ENCODE data around the gene PPP1R36.
"Not testable (repeated sequence)": the region's sequence is repeated elsewhere in the genome, so short reads cannot be mapped to it uniquely, and the experiment has no call there.

The PPP1R36 gene

DNA sequence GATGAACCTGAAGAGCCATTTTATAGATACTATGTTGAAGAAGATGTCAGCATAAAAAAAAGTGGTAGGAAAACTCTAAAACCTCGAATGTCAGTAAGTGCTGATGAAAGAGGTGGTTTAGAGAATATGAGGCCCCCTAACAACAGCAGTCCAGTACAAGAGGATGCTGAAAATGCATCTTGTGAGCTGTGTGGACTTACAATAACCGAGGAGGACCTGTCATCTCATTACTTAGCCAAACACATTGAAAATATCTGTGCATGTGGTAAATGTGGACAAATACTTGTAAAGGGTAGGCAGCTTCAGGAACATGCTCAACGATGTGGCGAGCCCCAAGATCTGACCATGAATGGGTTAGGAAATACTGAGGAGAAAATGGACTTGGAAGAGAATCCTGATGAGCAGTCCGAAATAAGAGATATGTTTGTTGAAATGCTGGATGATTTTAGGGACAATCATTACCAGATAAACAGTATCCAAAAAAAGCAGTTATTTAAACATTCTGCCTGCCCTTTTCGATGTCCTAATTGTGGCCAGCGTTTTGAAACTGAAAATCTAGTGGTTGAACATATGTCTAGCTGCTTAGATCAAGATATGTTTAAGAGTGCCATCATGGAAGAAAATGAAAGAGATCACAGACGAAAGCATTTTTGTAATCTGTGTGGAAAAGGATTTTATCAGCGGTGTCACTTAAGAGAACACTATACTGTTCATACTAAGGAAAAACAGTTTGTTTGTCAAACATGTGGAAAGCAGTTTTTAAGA lies 27.0 kb upstream of the PPP1R36 start:
- no peak for DNase-seq

- DNase-seq: no peak
These were observed 24.4 kb upstream of the PPP1R36 start for GRCh38 chr14:64525354-64525753.

DNA sequence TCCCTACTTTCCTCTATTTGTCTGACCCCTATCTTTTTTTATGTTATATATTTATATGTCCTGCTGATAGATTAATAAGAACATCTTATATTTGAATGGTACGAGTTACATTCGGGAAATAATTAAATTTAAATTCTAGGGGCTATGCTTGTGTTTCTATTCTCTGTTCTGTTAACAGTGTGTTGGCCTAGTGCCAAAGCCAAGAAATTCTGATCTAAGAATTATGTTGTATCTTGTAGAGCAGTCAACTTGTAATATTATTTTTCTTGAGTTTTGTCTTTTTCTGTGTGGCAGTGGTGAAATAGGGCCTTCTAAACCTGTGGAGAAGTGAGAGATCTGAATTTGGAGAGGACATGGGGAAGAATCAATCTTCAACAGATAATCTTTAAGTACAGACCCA lies 18.2 kb upstream of the PPP1R36 start:
- DNase-seq: no peak

DNA sequence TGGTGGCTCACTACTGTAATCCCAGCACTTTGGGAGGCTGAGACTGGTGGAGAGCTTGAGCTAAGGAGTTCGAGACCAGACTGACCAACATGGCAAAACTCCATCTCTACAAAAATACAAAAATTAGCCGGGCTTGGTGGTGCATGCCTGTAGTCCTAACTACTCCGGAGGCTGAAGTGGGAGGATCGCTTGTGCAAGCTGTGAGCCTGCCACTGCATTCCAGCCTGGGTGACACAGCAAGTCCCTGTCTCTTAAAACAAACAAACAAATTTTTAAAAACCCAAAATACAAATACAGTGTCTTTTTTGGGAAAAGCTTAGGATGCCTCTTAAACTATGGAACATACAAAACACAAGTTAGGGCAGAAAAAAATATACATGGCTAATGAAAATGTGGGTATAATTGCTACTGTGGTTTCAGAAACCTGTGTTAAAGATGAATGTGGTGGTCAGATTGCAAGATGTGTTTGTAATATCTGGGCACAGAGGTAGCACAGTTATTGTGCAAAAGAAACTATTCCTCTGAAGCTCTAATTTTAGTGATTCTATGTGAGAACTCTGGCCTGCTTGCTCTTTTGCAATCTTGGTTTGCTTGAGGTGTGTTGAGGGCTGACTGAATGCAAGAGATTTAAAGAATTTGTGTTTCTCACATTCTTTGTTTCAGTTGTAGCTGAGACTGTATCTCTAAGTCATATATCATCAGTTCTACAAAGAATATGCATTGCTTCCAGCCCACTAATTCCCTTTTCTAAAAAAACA lies 13.1 kb upstream of the PPP1R36 start:
- DNase-seq: no peak

- DNase-seq: peak; percentile 97
These were observed 9.3 kb upstream of the PPP1R36 start, which contains the start of gene HSPA2 for GRCh38 chr14:64540208-64541202. HSPA2 (plus strand) TSS chr14:64540741; CDS start chr14:64540850, 109 bp downstream.

- no peak for DNase-seq
These were observed 8.3 kb upstream of the PPP1R36 start for GRCh38 chr14:64541261-64541971.

DNA sequence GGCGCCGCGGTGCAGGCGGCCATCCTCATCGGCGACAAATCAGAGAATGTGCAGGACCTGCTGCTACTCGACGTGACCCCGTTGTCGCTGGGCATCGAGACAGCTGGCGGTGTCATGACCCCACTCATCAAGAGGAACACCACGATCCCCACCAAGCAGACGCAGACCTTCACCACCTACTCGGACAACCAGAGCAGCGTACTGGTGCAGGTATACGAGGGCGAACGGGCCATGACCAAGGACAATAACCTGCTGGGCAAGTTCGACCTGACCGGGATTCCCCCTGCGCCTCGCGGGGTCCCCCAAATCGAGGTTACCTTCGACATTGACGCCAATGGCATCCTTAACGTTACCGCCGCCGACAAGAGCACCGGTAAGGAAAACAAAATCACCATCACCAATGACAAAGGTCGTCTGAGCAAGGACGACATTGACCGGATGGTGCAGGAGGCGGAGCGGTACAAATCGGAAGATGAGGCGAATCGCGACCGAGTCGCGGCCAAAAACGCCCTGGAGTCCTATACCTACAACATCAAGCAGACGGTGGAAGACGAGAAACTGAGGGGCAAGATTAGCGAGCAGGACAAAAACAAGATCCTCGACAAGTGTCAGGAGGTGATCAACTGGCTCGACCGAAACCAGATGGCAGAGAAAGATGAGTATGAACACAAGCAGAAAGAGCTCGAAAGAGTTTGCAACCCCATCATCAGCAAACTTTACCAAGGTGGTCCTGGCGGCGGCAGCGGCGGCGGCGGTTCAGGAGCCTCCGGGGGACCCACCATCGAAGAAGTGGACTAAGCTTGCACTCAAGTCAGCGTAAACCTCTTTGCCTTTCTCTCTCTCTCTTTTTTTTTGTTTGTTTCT lies 7.6 kb upstream of the PPP1R36 start:
- no peak for DNase-seq

DNA sequence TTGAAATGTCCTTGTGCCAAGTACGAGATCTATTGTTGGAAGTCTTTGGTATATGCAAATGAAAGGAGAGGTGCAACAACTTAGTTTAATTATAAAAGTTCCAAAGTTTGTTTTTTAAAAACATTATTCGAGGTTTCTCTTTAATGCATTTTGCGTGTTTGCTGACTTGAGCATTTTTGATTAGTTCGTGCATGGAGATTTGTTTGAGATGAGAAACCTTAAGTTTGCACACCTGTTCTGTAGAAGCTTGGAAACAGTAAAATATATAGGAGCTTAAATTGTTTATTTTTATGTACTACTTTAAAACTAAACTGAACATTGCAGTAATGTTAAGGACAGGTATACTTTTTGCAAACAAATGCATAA lies 6.9 kb upstream of the PPP1R36 start:
- no peak for DNase-seq

DNA sequence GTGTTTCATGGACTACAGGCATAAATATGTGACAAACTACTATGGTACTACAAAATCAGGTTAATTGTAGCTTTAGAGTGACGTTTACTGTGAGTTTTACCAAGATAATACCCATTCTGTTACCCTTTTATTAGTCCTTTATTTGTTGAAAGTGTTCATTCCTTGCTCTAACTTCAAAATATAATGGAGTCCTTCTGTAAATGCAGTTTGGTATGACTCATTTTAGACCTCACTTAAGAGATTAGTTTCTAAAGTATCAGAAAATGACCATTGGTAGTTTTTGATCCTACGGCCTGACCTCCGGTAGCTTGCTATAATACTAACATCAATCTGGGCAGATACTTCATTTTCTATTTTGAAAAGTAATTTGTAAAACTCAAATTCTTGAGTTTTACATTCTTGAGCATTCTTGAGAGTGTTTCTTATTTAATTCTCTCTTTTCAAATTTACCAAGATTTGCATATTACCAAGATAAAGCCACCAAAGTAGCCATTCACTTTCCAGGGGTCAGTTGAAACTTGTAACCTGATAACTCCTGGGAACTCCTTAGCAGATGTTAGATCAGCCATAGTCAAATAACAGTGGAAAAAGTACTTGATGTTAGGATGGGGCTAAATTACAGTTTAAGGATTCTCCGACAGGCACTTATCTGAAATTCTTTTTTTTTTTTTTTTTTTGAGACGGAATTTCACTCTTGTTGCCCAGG lies 5.0 kb upstream of the PPP1R36 start:
- no peak for DNase-seq

- no peak for DNase-seq
These were observed 745 bp upstream of the PPP1R36 start for GRCh38 chr14:64549016-64549415.

DNA sequence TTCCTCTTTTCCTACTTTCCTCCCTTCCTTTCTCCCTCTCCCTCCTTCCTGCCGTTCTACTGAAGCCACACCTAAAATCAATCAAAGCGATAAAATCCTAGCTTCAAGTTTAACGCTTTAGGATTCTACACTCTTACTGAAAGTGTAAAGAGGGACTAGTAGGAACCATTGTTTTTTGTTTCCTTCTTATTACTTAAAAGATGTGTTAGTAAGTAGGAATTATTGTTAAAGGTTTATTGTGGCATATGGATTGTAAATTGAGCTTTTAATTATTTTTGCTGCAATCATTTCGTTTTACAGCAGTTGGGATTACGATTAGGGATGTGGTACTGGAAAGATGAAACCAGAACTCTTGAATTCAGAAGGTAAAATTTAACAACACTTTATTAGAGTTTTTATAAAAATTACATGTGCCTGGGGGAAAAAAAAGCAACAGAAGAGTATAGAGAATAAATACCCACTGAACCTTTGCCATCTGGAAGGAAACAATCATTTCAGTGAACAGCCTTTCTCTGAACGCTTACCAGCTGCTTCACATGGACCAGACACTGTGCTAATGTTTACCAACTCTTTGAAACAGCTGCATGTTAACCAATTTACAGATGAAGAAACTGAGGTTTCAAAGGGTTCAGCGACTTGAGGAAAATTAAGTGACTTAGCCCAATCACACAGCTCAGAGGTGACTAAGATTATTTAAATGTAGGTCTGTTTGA lies 1.0 kb downstream of the PPP1R36 start:
- no peak for DNase-seq

DNA sequence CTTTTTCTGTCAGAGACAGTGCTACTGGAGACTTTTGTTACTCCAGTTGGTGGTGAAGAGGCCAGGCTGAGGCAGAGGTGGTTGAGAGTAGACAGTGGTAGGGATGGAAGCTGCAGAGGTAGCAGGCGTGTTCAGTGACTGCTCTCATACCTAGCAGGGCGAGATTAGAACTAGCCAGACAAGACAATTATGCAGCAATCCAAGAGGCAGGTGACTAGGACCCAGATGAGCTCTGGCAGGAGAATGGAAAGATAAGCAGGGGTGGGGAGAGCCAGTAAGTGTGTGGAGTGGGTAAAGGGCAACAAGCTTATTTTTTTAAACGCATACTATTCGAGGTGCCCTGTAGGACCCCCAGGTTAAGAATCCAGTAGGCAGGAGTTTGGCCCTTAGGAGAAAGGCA lies 4.8 kb downstream of the PPP1R36 start:
- no peak for DNase-seq

DNA sequence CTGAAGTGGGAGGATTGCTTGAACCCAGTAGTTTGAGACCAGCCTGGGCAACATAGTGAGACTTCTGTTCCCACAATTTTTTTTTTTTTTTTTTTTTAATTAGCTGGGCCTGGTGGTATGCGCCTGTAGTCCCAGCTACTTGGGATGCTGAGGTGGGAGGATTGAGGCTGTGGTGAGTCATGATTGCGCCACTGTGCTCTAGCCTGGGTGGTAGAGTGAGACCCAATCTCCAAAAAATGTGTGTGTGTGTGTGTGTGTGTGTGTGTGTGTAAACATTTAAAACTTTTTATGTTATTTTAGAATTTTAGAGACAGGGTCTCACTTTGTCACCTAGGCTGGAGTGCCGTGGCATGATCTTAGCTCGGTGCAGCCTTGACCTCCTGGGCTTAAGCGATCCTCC lies 6.8 kb downstream of the PPP1R36 start:
- no peak for DNase-seq

DNA sequence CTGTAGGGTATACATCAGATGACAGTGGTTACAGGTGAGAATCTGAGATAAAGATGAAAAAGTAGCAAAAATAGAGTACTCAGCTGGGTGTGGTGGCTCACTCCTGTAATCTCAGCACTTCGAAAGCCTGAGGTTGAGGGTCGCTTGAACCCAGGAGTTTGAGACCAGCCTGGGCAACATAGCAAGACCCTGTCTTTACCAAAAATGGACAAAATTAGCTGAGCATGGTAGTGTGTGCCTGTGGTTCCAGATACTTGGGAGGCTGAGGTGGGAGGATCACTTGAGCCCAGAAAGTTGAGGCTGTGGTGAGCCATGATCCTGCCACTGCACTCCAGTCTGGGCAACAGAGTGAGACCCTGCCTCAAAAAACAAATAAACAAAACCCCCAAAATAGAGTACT lies 8.5 kb downstream of the PPP1R36 start:
- DNase-seq: not testable (repeated sequence)

DNA sequence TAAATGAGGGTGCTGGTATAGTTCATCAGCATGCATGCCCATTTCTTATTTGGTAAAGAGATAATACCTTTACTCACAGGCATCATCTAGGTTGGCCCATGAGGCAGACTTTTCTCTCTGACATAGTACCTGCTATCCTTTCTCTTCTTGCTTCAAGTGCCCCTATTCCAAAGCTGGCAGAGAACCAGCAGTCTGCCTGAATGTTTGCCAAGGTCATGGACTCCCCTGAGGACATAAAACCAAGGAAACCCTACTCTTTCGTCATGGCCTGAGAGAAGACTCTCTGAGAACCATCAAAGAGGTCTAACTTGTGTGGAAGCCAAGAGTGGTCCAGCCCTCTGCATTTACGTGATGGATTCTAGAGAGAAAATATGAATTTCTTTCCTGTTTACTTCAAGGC lies 11.9 kb downstream of the PPP1R36 start:
- DNase-seq: no peak

DNA sequence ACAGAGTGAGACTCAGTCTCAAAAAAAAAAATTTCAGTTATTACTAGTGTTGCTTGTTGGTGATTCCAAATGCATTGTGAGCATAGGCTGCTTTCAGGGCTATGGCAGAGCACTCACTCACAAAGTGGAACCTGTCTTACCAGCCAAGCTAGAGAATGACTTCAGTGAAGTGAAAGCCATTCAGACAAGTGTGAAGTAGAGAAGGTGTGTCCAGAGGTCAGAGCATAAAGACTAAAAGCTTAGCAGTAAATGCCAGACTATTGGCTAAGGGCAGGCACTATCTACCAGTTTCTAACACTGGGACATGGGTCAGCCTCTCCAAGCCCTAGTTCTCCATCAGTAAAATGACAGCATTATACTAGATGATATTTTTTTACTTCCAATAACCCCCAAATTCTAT lies 12.7 kb downstream of the PPP1R36 start:
- no peak for DNase-seq

DNA sequence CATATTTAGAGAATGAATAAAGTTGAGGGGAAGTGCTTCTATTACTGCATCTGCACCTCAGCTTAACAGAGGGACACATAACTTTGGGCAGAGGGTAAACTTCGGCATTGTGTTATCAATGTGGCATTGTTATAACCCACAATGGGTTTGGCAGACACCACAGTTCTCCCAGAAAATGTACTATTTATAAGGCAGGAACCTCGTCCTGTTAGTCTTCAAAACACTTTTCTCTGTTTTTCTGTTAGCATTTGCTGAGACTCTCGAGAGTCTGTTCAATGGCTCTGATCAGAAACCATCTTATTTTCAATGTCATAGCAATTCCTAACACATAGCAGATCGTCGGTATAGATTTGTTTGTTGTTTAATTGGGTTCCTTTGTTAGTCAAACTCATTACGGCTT lies 13.9 kb downstream of the PPP1R36 start:
- DNase-seq: no peak

- no peak for DNase-seq
These were observed 16.9 kb downstream of the PPP1R36 start for GRCh38 chr14:64566651-64567122.

- no peak for DNase-seq
These were observed 19.4 kb downstream of the PPP1R36 start for GRCh38 chr14:64569138-64569631.

GRCh38 chr14:64569646-64570045 lies 19.9 kb downstream of the PPP1R36 start:
- DNase-seq: not testable (repeated sequence)
